ENCODE results near the gene GOLPH3.

The GOLPH3 gene

DNA sequence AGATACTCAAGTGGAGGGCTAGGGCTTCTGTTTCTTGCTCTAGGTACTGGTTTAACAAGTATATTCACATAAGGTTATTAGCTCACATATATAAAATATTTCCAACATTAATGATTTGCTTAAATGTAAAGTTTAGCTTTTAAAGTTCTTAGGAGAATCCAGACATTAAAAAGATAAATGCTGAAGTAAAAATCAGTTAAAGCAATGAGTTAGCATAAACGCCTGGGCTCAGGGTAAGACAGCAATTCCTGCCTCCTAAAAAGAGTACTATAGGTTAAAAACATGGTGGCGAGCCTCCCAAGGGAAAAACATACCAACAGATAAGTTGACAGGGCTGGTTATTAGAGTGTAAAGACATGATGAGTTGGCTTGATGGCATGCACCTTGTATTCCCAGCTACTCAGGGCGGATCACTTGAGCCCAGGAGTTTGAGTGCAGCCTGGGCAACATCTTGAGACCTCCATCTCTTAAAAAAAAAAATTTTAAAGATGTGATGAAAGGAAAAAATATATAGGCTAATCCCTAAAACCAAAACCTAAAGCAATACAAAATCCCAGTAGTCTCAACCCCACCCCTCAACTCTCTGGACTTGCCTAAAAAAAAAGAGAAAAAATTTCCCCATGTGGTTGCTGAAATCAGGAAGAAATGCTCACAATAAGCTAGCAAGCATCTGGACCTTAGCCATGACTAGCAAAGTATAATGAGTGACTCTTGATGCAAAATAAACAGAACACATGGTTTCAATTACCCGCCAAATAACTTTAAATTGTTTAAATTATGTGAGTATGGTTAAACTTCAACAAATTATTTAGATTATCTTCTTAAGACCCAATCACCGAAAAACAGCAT is 3.6 kb downstream of the GOLPH3 start:
- DNase-seq, result no peak

- DNase-seq, result no peak
Observed at GRCh38 chr5:32168460-32169033, 5.6 kb downstream of the GOLPH3 start.

DNA sequence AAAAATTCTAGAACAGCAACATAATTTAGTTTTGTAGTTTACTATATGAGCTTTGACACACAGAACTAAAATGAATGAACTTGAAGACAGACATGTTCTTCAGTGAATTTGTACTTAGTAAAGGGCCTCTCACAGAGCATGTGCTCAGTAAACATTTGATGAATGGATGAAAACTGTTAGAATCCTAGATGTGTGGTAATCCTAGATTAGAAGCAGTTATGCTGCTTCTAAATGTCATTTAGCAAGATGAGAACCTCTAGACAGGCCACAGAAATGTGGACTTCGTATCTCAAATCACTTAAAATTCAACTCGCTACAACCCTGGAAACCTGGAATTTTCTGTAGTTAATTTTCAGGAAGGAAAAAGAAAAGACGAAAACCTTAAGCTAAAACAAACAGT is 8.5 kb downstream of the GOLPH3 start:
- DNase-seq, result peak in 1 of 2 donors; percentile 15

DNA sequence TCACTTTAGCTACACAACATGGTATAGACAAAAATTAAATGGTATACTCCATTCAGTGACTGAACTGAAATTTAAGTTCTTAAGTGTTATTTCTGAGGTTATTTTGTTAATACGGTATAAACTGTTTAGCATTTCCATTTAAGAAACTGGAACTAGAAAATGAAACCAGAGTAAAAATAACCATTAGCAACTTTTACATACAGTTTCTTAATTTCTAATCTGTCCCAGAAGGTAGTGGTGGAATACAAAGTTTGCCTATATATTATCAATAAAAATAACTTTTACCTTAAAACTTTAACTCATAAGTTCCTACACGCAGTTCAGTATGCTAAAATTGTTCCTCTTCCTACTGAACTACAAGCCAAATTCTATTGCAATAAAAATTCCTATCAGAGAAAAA is 10.3 kb downstream of the GOLPH3 start:
- DNase-seq, result no peak

DNA sequence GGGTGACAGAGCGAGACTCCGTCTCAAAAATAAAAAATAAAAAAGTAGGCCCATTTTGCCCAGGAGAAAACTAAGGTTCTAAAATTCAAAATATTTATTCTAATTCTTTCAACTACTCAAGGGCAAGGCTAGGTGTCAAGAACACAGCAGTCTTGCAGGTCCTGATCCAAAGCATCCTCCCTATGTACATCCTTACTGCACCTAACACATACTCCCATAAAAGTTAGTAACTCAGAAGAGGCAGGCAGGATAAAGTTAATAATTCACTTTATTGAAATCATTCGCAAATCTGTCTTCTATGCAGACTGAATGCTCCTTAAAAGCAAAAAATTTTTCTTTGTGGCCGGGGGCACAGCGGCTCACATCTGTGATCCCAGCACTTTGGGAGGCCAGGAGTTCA is 11.1 kb downstream of the GOLPH3 start:
- DNase-seq, result no peak

DNA sequence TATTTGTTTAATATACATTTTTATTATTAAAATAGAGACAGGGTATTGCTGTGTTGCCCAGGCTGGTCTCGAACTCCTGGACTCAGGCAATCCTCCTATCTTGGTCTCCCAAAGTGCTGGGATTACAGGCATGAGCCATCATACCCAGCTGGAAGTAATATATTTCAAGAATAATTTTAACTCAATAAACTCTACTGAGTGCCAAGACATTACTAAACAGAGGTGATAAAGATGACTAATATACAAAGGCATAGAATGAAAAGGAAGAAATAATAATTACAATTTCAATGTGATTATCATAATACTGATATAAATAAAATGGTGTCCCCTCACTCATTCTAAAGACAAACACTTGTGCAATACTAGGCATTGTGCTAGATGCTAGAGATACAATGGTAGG is 13.9 kb downstream of the GOLPH3 start:
- DNase-seq, result no peak

DNA sequence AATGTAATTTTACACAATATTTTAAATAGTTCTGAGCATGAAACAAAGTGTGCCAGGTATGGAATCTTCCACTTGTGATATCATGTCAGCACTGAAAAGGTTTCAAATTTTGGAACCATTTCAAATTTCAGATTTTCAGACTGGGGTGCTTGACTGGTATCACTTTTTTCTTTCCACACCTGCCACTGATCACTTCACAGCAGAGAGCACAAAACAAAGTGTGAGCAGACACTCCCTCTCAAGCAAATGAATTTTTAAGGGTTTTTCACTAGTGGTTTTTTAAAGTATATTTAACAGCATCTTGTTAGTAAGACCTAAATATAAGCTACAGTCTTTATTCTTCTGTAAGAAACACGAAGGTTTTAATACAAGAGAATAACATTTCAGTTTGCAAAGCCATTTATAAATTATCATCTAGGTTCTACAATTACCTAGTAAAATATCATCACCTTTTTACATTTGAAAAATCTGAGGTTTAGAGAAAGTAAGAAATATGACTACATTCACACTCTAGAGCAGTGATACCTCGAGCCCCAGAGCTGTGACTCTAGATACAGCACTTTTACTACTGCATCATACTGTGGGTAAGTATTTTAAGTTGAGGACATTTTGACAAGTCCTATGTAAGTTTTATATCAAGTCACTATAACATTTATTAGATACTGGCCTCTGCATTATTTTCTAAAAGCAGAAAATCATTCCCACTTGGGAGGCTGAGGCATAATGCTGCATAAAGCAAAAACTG is 14.6 kb downstream of the GOLPH3 start:
- no peak for DNase-seq

DNA sequence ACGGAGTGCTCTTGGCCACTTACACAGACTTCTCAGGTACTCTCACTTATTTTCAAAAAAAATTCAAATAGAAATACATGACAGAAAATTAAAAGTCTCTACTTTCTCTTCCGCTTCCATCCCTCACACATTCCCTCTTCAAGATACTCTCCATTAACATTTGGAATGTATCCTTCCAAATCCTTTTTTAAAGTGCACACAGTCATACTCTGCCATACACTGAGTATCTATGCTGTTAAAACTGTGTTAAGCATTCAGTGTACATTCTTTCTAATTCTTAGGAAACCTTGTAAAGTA is 15.5 kb downstream of the GOLPH3 start:
- DNase-seq, result no peak

- DNase-seq, result no peak
Observed at GRCh38 chr5:32157078-32157477, 17.0 kb downstream of the GOLPH3 start.

DNA sequence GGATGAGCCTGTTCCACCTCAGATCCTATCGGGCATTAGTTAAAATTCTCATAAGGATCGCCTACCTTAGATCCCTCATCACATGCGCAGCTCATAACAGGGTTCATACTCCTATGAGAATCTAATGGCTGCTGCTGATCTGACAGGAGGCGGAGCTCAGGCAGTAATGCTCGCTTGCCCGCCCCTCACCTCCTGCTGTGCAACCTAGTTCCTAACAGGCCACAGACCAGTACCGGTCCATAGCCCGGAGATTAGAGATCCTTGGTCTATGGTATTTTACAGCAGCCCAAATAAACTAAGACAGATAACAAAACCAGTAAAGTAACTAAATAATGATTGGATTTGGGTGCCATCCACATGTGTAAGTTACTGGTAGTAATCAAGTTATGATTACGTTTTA is 17.5 kb downstream of the GOLPH3 start:
- DNase-seq, result no peak

DNA sequence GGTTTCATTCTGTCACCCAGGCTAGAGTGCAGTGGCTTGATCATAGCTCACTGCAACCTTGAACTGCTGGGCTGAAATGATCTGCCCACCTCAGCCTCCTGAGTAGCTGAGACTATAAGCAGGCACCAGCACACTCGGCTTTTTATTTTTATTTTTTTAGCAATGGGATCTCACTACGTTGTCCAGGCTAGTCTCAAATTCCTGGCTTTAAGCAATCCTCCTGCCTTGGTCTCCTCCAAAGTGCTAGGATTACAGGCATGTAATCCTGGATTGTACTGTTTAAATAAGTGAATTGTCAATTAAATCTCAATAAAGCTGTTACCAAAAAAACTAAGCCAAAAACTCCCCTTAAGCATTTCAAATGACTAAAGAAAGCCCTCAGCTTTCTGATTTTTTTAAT is 18.9 kb downstream of the GOLPH3 start:
- no peak for DNase-seq

- no peak for DNase-seq
Observed at GRCh38 chr5:32153723-32154122, 20.4 kb downstream of the GOLPH3 start.

DNA sequence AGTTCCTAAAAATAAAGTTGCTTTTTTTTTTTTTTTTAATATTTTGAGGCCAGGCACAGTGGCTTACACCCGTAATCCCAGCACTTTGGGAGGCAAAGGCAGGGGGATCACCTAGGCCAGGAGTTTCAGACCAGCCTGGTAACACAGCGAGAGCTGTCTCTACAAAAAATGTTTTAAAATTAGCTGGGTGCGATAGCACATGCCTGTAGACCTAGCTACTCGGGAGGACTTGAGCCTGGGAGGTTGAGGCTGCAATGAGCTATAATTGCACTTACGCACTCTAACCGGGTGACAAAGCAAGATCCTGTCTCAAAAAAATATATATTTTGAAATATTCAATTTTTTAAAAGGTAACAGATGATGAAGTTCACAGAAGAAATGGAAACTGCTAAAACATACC is 22.9 kb downstream of the GOLPH3 start:
- no peak for DNase-seq

- no peak for DNase-seq
Observed at GRCh38 chr5:32150366-32150765, 23.8 kb downstream of the GOLPH3 start.

DNA sequence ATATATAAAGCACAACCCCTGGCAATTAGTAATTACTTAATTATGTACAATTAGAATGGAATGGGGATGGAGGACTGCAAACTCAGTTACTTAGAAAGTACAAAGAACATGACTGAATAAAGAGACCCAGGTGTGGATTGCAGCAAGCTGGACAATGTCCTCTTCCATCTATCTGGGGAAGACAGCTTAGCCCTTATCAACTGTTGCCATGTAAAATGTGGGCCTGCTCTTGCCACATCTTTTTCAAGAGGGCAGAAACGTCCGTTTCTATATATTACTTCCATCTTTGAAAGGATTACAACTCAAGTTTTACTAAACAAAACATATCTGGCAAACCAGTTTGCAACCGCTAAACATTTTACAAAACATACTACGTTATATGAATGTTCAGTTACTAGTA is 26.2 kb downstream of the GOLPH3 start:
- peak; percentile 20 to 34 for DNase-seq

- DNase-seq, result peak; percentile 26 to 84
Observed at GRCh38 chr5:32147236-32147635, 26.9 kb downstream of the GOLPH3 start.

DNA sequence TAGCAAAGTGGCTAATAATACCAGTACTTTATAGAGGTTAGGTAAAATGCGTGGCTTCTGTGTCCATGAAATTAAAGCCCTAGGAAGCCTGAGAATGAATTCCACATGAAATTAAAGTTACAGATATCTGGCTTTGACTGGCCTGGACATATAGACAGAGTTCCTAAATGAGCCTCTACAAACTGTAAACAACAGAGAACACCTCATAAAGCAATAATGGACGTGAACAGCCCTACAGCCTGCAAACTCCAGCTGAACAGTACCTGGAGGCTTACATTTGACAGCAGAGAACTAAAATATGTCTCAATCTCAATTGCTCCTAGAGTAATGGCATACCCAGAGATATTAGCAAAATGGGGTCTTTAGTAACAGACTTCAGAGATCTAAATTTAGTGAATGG is 28.7 kb downstream of the GOLPH3 start:
- no peak for DNase-seq

- DNase-seq, result no peak
Observed at GRCh38 chr5:32144378-32145207, 29.5 kb downstream of the GOLPH3 start.

- DNase-seq, result no peak
Observed at GRCh38 chr5:32143617-32144377, 30.3 kb downstream of the GOLPH3 start.

- DNase-seq, result peak; percentile 89 to 94
Observed at GRCh38 chr5:32138839-32139493, 35.2 kb downstream of the GOLPH3 start.

- DNase-seq, result no peak
Observed at GRCh38 chr5:32136342-32136741, 37.8 kb downstream of the GOLPH3 start.

DNA sequence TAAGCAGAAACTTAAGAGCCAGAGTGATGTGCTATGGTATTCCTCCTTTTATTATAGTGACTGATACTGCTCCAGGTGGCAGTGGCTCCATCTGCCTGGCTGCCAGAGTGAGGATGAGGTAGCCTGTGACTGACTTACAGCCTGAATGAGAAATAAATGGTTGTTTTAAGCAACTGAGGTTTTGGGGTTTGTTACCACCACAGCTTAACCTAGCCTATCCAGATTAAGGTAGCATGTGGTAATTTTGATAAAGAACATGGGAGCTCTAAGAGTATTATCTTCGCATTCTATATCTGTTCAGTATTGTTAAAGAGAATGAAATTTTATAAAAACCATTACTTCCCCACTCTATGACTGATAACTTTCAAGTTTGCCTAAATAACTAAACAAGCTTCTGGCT is 39.0 kb downstream of the GOLPH3 start:
- no peak for DNase-seq
